IPS-20b (cell line): ENCODE data around the gene CHDH.

Experiments
- H3K27ac ChIP-seq: one replicate; pipeline ENCODE4 v1.5.1; 2013; ENCODE audit warnings: low read length
- H3K27me3 ChIP-seq: 2 replicates; pipeline ENCODE4 v1.6.1; 2013; ENCODE audit warnings: mild to moderate bottlenecking, low read length, inconsistent platforms; ENCODE audit not compliant: insufficient read depth
- H3K36me3 ChIP-seq: 2 replicates; pipeline ENCODE4 v1.6.1; 2013; ENCODE audit warnings: low read depth, mild to moderate bottlenecking, inconsistent platforms, low read length, moderate library complexity; ENCODE audit not compliant: insufficient read depth
- H3K4me1 ChIP-seq: 2 replicates; pipeline ENCODE4 v1.6.1; 2013; ENCODE audit warnings: mild to moderate bottlenecking, control low read depth, inconsistent platforms, low read length, moderate library complexity; ENCODE audit not compliant: insufficient read depth
- H3K4me3 ChIP-seq: 2 replicates; pipeline ENCODE4 v1.5.1; 2013; ENCODE audit warnings: mild to moderate bottlenecking, low read length, inconsistent platforms
- H3K9ac ChIP-seq: 2 replicates; pipeline ENCODE4 v1.6.1; 2013; ENCODE audit warnings: low read depth, mild to moderate bottlenecking, inconsistent platforms, low read length, moderate library complexity
- H3K9me3 ChIP-seq: 2 replicates; pipeline ENCODE4 v1.6.1; 2013; ENCODE audit warnings: mild to moderate bottlenecking, low read depth, low read length, inconsistent platforms; ENCODE audit not compliant: insufficient read depth

CHDH gene

DNA sequence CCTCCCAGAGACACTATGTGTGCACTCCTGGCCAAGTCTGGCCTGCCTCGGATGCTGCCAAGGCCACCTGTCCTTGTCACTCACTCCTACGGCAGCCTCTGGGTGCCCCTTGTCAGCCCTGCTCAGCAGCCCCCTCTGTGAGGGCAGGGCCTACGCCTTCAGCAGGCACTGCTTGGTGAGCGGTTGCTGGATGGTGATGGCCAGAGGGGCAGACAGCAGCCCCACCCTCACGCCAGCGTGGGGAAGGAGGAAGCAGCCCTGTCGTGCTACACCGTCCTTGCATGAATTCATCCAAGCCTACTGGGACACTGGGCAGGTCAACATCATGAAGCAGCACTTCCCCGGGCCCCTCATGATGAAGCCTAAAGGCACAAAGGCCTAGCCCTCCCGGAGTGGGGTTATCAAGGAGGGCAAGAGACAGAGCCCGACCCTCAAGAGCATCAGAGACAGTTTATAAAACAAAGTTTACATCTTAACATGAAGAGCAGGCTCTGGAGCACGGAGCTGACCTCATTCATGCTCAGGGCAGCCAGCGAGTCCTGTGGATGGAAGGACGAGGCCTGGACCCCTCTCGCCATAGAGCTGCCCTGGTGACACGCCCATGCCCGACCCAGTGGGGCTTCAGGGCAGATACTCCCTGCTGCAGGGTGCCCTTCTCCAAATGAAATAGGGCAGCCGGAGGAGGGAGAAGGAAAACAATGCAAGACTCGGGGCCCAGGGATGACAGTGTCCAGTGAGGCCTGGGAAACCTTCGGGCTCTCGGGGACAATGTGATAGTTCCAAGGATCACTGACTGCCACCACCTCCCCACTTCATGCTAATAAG, 25.3 kb downstream of the CHDH start:
- Histone ChIP-seq H3K9me3 (no peaks in the 10 kb centered on the region), H3K9ac (no peak overlapping the region), H3K27me3 (no peaks in the 10 kb centered on the region), H3K4me3 (no peak overlapping the region), H3K4me1 (no peaks in the 10 kb centered on the region), H3K27ac (no peak overlapping the region), H3K36me3 (peaks cover 30% of the 10 kb centered on the region; the same call in 1 of the 2 replicates)

GRCh38 chr3:53820084-53820483, 26.1 kb downstream of the CHDH start:
- Histone ChIP-seq H3K9me3 (no peaks in the 10 kb centered on the region), H3K36me3 (peaks cover 35% of the 10 kb centered on the region; the same call in 1 of the 2 replicates), H3K9ac (no peak overlapping the region), H3K27me3 (no peaks in the 10 kb centered on the region), H3K27ac (no peak overlapping the region), H3K4me1 (no peaks in the 10 kb centered on the region), H3K4me3 (no peak overlapping the region)

DNA sequence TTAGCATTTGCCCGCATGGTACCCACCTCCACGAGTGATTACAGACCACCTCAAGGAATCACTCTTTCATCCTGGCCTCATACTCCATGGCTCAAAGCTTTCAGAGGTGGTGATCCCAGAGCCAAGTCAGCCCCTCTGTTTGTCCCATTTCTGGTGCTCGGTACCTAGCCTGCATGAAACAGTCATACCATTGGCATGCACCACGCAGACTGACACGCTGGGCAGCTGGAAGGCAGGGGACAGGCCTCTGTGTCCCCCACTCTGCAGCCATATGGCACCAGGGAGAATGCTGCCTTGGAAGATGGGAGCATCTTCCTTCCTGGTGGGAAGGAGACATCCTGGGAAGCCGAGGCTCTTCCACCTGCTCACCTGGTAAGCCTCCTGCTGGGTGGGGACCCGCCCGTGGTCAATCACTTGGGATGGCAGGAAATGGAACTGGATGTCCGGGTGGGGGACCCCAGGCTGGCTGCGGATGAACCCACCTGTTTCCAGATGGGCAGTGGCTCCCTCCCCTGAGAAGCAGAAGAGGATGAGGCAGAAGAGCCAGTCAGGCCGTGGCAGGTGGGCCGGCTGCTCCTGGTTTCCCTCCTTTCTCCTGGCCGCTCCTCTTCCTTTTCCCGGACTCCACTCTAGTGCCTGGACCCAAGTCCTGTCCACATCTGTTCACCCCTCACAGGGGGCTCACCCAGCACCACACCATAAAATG, 26.9 kb downstream of the CHDH start:
- Histone ChIP-seq H3K9me3 (no peaks in the 10 kb centered on the region), H3K27me3 (no peaks in the 10 kb centered on the region), H3K4me3 (no peak overlapping the region), H3K36me3 (peaks cover 36% of the 10 kb centered on the region; the same call in 1 of the 2 replicates), H3K9ac (no peak overlapping the region), H3K27ac (no peak overlapping the region), H3K4me1 (no peaks in the 10 kb centered on the region)

GRCh38 chr3:53818221-53819162, 27.7 kb downstream of the CHDH start:
- Histone ChIP-seq H3K36me3 (peaks cover 36% of the 10 kb centered on the region; the same call in 1 of the 2 replicates), H3K27me3 (no peaks in the 10 kb centered on the region), H3K27ac (no peak overlapping the region), H3K9ac (no peak overlapping the region), H3K9me3 (no peaks in the 10 kb centered on the region), H3K4me3 (no peak overlapping the region), H3K4me1 (no peaks in the 10 kb centered on the region)

- H3K27me3 ChIP-seq, result no peaks in the 10 kb centered on the region
- no peaks in the 10 kb centered on the region for H3K9me3 ChIP-seq
- no peak overlapping the region for H3K4me3 ChIP-seq
- no peak overlapping the region for H3K9ac ChIP-seq
- H3K27ac ChIP-seq, result no peak overlapping the region
- no peaks in the 10 kb centered on the region; the same call in 1 of the 2 replicates for H3K4me1 ChIP-seq
- peaks cover 36% of the 10 kb centered on the region; the same call in 1 of the 2 replicates for H3K36me3 ChIP-seq
Measured at GRCh38 chr3:53817809-53818208, 28.4 kb downstream of the CHDH start.

- no peaks in the 10 kb centered on the region for H3K9me3 ChIP-seq
- H3K4me1 ChIP-seq, result peaks cover 3% of the 10 kb centered on the region; the same call in 1 of the 2 replicates
- no peaks in the 10 kb centered on the region for H3K27me3 ChIP-seq
- H3K4me3 ChIP-seq, result no peak overlapping the region
- no peak overlapping the region for H3K9ac ChIP-seq
- H3K36me3 ChIP-seq, result peaks cover 36% of the 10 kb centered on the region; the same call in 1 of the 2 replicates
- no peak overlapping the region for H3K27ac ChIP-seq
Measured at GRCh38 chr3:53817211-53817610, 29.0 kb downstream of the CHDH start.

GRCh38 chr3:53816425-53816824, 29.8 kb downstream of the CHDH start:
- Histone ChIP-seq H3K27ac (no peak overlapping the region), H3K4me1 (peaks cover 3% of the 10 kb centered on the region; the same call in 1 of the 2 replicates), H3K9me3 (no peaks in the 10 kb centered on the region), H3K36me3 (peaks cover 36% of the 10 kb centered on the region; the same call in 1 of the 2 replicates), H3K4me3 (no peak overlapping the region), H3K27me3 (no peaks in the 10 kb centered on the region), H3K9ac (no peak overlapping the region)

DNA sequence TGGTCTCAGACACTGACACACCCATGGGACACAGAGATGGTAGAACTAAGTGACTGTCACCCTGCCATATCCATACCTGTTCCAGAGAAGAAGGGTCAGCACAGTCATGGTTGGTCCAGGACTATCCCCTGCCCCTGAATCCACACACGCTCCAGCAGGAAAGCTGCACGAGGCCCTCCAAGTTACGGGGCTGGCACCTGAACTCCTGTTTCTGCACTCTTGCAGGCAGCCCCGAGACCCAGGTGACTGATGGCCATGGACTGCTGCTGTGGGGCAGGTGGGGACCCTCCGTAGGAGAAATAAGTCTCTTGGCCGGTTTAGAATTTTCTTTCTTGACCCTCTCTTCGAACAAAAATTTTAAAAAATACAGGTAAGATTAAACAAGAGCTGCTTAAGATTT, 30.6 kb downstream of the CHDH start:
- Histone ChIP-seq H3K27me3 (no peaks in the 10 kb centered on the region), H3K9me3 (no peaks in the 10 kb centered on the region), H3K27ac (no peak overlapping the region), H3K36me3 (peaks cover 33% of the 10 kb centered on the region; the same call in 1 of the 2 replicates), H3K9ac (no peak overlapping the region), H3K4me3 (no peak overlapping the region), H3K4me1 (peaks cover 3% of the 10 kb centered on the region; the same call in 1 of the 2 replicates)

DNA sequence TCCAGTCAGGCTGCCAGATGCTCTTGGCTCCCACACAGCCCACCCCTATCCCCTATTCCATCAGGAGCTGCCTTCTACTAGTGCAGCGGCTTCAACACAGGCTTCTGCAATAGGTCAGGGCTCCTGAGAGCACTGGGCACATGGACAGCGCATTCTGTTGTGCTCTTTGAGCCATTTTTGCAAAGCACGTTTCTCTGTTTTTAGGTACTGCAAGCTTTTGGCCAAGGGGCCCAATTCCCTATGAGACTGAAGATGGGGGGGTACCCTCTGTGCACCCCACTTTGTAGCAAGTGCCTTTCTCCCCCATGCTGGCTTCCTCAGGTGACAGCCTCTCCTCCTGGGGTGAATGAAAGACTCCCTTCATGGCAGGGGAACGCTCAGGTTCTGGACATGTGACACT, 31.2 kb downstream of the CHDH start:
- H3K4me3 ChIP-seq, result no peak overlapping the region
- peaks cover 3% of the 10 kb centered on the region; the same call in 1 of the 2 replicates for H3K4me1 ChIP-seq
- no peak overlapping the region for H3K9ac ChIP-seq
- H3K27ac ChIP-seq, result no peak overlapping the region
- no peaks in the 10 kb centered on the region for H3K9me3 ChIP-seq
- H3K27me3 ChIP-seq, result no peaks in the 10 kb centered on the region
- peaks cover 27% of the 10 kb centered on the region; the same call in 1 of the 2 replicates for H3K36me3 ChIP-seq

GRCh38 chr3:53813876-53814275, 32.3 kb downstream of the CHDH start:
- no peaks in the 10 kb centered on the region for H3K27me3 ChIP-seq
- H3K4me1 ChIP-seq, result peaks cover 3% of the 10 kb centered on the region; the same call in 1 of the 2 replicates
- H3K4me3 ChIP-seq, result no peak overlapping the region
- H3K27ac ChIP-seq, result no peak overlapping the region
- peaks cover 21% of the 10 kb centered on the region; the same call in 1 of the 2 replicates for H3K36me3 ChIP-seq
- no peak overlapping the region for H3K9ac ChIP-seq
- H3K9me3 ChIP-seq, result no peaks in the 10 kb centered on the region

GRCh38 chr3:53813229-53813628, 33.0 kb downstream of the CHDH start:
- Histone ChIP-seq H3K4me3 (no peak overlapping the region), H3K4me1 (peaks cover 3% of the 10 kb centered on the region; the same call in 1 of the 2 replicates), H3K9ac (no peak overlapping the region), H3K27me3 (no peaks in the 10 kb centered on the region), H3K9me3 (no peaks in the 10 kb centered on the region), H3K36me3 (peaks cover 15% of the 10 kb centered on the region; the same call in 1 of the 2 replicates), H3K27ac (no peak overlapping the region)
